ENCODE results near the gene PKHD1. TPM values are rescaled to one million over a fixed set of nuclear protein-coding genes. Genes with fewer than 3 reads are reported as not detected.

Gene PKHD1
- total RNA-seq, 1 donor from 2014 or later: 0.32 TPM

- Histone ChIP-seq H3K9me3 (no peaks in the 10 kb centered on the region), H3K27me3 (no peaks in the 10 kb centered on the region), H3K4me1 (no peaks in the 10 kb centered on the region), H3K27ac (no peak overlapping the region), H3K4me3 (no peak overlapping the region), H3K36me3 (no peaks in the 10 kb centered on the region)
- ATAC-seq (no peak), DNase-seq (no peak)
- TF ChIP-seq CTCF (IDR thresholded peaks at IDR 0.05): no peak
- intact Hi-C loops (cut with DNase I): no loop called here
These were observed 412.1 kb downstream of the PKHD1 start for GRCh38 chr6:51675020-51675921.

GRCh38 chr6:51663525-51663924, 423.9 kb downstream of the PKHD1 start:
- Histone ChIP-seq H3K27ac (no peak overlapping the region), H3K9me3 (no peaks in the 10 kb centered on the region), H3K27me3 (no peaks in the 10 kb centered on the region), H3K4me3 (no peak overlapping the region), H3K4me1 (no peaks in the 10 kb centered on the region), H3K36me3 (no peaks in the 10 kb centered on the region)
- DNase-seq (no peak), ATAC-seq (no peak)
- TF ChIP-seq CTCF (IDR thresholded peaks at IDR 0.05): no peak
- intact Hi-C loops (cut with DNase I): no loop called here

GRCh38 chr6:51660767-51661166, 426.6 kb downstream of the PKHD1 start:
- H3K4me1 ChIP-seq: no peaks in the 10 kb centered on the region
- H3K4me3 ChIP-seq: no peak overlapping the region
- no peak for TF ChIP-seq CTCF (IDR thresholded peaks at IDR 0.05)
- no peaks in the 10 kb centered on the region for H3K9me3 ChIP-seq
- no peaks in the 10 kb centered on the region for H3K36me3 ChIP-seq
- no peak overlapping the region for H3K27ac ChIP-seq
- ATAC-seq: no peak
- DNase-seq: no peak
- intact Hi-C loops (cut with DNase I): no loop called here
- H3K27me3 ChIP-seq: no peaks in the 10 kb centered on the region

GRCh38 chr6:51657491-51657890, 429.9 kb downstream of the PKHD1 start:
- intact Hi-C loops (cut with DNase I): no loop called here
- Histone ChIP-seq H3K36me3 (no peaks in the 10 kb centered on the region), H3K4me1 (no peaks in the 10 kb centered on the region), H3K9me3 (no peaks in the 10 kb centered on the region), H3K27ac (no peak overlapping the region), H3K4me3 (no peak overlapping the region), H3K27me3 (no peaks in the 10 kb centered on the region)
- TF ChIP-seq CTCF (IDR thresholded peaks at IDR 0.05): no peak
- ATAC-seq: no peak
- DNase-seq: no peak

- DNase-seq (no peak), ATAC-seq (no peak)
- Histone ChIP-seq H3K36me3 (no peaks in the 10 kb centered on the region), H3K4me3 (no peak overlapping the region), H3K27me3 (no peaks in the 10 kb centered on the region), H3K9me3 (no peaks in the 10 kb centered on the region), H3K4me1 (no peaks in the 10 kb centered on the region), H3K27ac (no peak overlapping the region)
- intact Hi-C loops (cut with DNase I): no loop called here
- no peak for TF ChIP-seq CTCF (IDR thresholded peaks at IDR 0.05)
These were observed 431.9 kb downstream of the PKHD1 start for GRCh38 chr6:51655517-51655916.
